Spleen (tissue), 11 donors: ENCODE data around the gene ERBB2. TPM values are rescaled to one million over a fixed set of nuclear protein-coding genes. Genes with fewer than 3 reads are reported as not detected.

Experiments used
- DNase-seq: peaks from one replicate; pipeline ENCODE4 v3.0.0-alpha.2; 2020
- H3K27ac ChIP-seq, 8 donors: fragments of 200-600 bp; sonication (generic) in 7 of 8; 1 replicate in 4 of 8; 2 replicates in 4 of 8; pipeline versions ENCODE4 v1.5.0 to v1.8.0; 2016 to 2021; ENCODE audit warnings: inconsistent platforms in 4 of 8, mild to moderate bottlenecking in 4 of 8, moderate library complexity in 1 of 8
- H3K27me3 ChIP-seq, 7 donors: fragments of 200-600 bp; sonication (generic) in 6 of 7; replicated peaks in 1 of 7; 1 replicate in 4 of 7; 2 replicates in 3 of 7; pipeline versions ENCODE4 v1.5.0 to v1.8.0; 2016 to 2021; ENCODE audit warnings: inconsistent platforms in 3 of 7, mild to moderate bottlenecking in 1 of 7
- H3K36me3 ChIP-seq, 6 donors: fragments of 200-600 bp; sonication (generic) in 5 of 6; 1 replicate in 4 of 6; 2 replicates in 2 of 6; pipeline versions ENCODE4 v1.5.0 to v1.8.0; 2016 to 2021; ENCODE audit warnings: inconsistent platforms in 2 of 6
- H3K4me1 ChIP-seq, 6 donors: fragments of 200-600 bp; sonication (generic) in 5 of 6; 1 replicate in 3 of 6; 2 replicates in 3 of 6; pipeline versions ENCODE4 v1.5.0 to v1.8.0; 2016 to 2021; ENCODE audit warnings: inconsistent platforms in 3 of 6
- H3K4me3 ChIP-seq, 8 donors: fragments of 200-600 bp; sonication (generic) in 7 of 8; 1 replicate in 4 of 8; 2 replicates in 4 of 8; pipeline versions ENCODE4 v1.5.0 to v1.8.0; 2016 to 2021; ENCODE audit warnings: inconsistent platforms in 4 of 8, mild to moderate bottlenecking in 4 of 8, moderate library complexity in 2 of 8
- H3K9me3 ChIP-seq, 8 donors: fragments of 200-600 bp; sonication (generic) in 7 of 8; 1 replicate in 4 of 8; 2 replicates in 4 of 8; pipeline versions ENCODE4 v1.5.0 to v1.8.0; 2016 to 2021; ENCODE audit warnings: inconsistent platforms in 4 of 8
- CTCF ChIP-seq, 11 experiments: fragments of 200-600 bp in 7 of 11; fragments of 450-650 bp in 4 of 11; sonication (generic) in 4 of 11; IDR thresholded peaks in 8 of 11; conservative IDR thresholded peaks in 3 of 11; 1 replicate in 7 of 11; 2 replicates in 4 of 11; pipeline versions ENCODE4 v1.4.0 to v1.8.0; 2016 to 2021; ENCODE audit warnings: antibody characterized with exemption in 11 of 11, inconsistent platforms in 4 of 11, mild to moderate bottlenecking in 1 of 11
- POLR2A ChIP-seq, 3 donors: fragments of 450-650 bp; IDR thresholded peaks; one replicate each; pipeline ENCODE4 v1.5.1; 2017; ENCODE audit warnings: antibody characterized with exemption in 3 of 3, mild to moderate bottlenecking in 1 of 3
- POLR2AphosphoS5 ChIP-seq, 3 donors: sonication (generic); formaldehyde crosslinking; IDR thresholded peaks; one replicate each; pipeline ENCODE4 v1.5.1; 2017; ENCODE audit warnings: antibody characterized with exemption in 3 of 3
- WGBS, 5 donors: extraction: QIAGEN DNeasy Blood & Tissue Kit in 3 of 5; methylation state at CpG; one replicate each; pipeline versions ENCODE4 v1.1.5 to v1.1.7; 2013 to 2018; 5-methylcytosine and 5-hydroxymethylcytosine counted together
- intact Hi-C: fragments of 100-400 bp; cut with DNase I; formaldehyde crosslinking; loops from one replicate; pipeline ENCODE4 v1.15.0; 2023; ENCODE audit warnings: low total_unique reads
- polyA plus RNA-seq, 3 donors: library from polyadenylated mRNA; stranded (reverse); fragments of 200-250 nt; gene quantifications; one replicate each; pipeline ENCODE4 v1.2.1, GENCODE V29; 2013
- total RNA-seq, 7 donors: library from RNA; depleted of rRNA in 3 of 7; stranded (reverse); fragments of >200 nt in 3 of 7; fragmentation: NEBNext Ultra II Directional in 4 of 7; extraction: Animal tissue kit (Norgen Biotek cat#: 25700) in 4 of 7; gene quantifications; one replicate each; pipeline versions ENCODE4 v1.1.0 to v1.2.1, GENCODE V29; 2016 to 2021
- donor health status: healthy with polysubstance abuse.
- donor health status: DM: no; HTN: no; CAD: no; lungs with moderate emphysema.
- donor health status: DM: no; HTN: no; CAD: no.
- donor health status: Bipolar disorder and iron deficiency.
- donor health status: healthy.
- donor health status: DM: no; HTN: no; CAD: no.
- donor health status: DM: yes; HTN: yes; CAD: no.

ERBB2 gene
- total and polyA plus RNA-seq, 10 donors: 3.4 to 15.9 (median 10.2) TPM

DNA sequence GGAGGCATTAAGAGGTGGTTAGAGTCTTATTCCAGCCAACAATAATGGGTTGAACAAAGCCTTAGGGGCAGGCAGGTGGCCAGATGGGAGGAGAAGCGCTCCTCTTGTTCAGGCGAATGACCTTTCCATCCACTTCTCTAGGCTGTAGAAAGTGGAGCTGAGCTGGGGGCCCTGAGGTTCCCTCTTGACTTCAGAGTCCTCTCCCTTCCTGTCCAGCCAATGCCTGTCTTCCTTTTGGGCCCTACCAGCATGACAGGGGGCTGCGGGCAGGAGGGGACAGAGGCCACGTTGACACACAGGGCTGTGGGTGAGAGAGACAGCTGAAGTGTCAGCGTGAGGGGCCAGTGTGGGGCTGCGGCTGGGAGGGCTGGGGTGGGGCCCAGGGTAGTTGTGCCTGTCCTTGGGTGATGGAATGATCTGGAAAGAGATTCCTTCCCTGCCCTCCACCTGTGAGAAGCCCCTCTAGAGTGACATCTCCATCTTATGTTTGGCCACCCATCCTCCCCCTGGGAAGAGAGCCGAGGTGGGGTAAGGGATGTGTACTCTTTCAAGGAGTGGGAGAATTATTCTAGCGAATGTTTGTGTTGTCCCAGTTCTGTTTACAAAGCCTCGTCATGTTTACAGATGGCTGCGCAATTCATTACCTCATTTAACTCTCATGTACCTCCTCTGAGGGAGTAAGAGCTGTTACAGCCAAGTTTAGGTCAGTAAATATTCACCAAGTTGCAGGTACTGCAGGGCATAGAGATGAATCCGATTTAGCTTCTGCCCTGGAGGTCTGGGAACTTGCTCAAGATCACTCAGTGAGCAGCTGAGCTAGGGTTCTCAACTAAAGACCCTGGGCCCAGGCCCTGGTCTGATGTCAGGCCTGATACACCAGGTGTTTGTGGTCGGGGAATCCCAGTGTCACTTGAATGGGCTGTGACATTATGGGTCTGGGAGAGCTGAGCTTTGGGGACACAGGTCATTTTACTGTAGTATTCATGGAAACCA is 3.3 kb downstream of the ERBB2 start:
- TF ChIP-seq POLR2A (IDR thresholded peaks at IDR 0.05): no peak
- intact Hi-C loops: no loop called here
- Histone ChIP-seq H3K4me3 (no peak overlapping the region), H3K27me3 (peaks cover 0 to 40% (median 24%) of the 10 kb centered on the region in 7 donors), H3K27ac (no peak overlapping the region), H3K36me3 (peaks cover 0 to 7% (median 0%) of the 10 kb centered on the region in 6 donors), H3K9me3 (no peaks in the 10 kb centered on the region), H3K4me1 (peaks cover 0 to 32% (median 8%) of the 10 kb centered on the region in 6 donors)
- WGBS, 5 donors: 73 to 85% (median 79%) methylated on average over 12 of the region's 12 CpGs
- DNase-seq: no peak

DNA sequence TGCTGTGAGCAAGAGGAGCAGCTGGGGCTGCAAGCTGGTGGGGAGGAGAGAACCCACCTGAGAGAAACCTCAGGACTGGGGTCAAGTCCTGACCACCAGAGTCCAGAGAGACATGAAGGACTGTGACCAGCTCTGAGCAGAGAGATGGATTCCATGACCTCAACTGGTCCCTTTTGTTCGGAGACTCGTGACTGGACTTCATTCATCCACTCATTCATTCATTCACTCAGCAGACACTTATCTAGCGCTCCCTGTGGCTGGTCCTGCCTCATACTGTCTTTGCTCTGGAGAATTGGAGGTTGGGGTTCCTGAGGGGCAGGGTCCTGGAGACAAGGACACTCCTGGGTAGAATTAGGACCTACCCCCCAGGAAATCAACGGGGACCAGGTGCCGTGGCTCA is 4.0 kb downstream of the ERBB2 start:
- Histone ChIP-seq H3K9me3 (no peaks in the 10 kb centered on the region), H3K27me3 (peaks cover 0 to 34% (median 24%) of the 10 kb centered on the region in 7 donors), H3K4me1 (peaks cover 0 to 32% (median 8%) of the 10 kb centered on the region in 6 donors), H3K36me3 (peaks cover 0 to 15% (median 0%) of the 10 kb centered on the region in 6 donors), H3K27ac (no peak overlapping the region), H3K4me3 (no peak overlapping the region)
- DNase-seq: no peak
- 74 to 96% (median 88%) methylated on average over 5 of the region's 5 CpGs for WGBS, 5 donors
- TF ChIP-seq CTCF (IDR thresholded peaks at IDR 0.05 in 8 of 11, conservative IDR thresholded peaks at IDR 0.05 in 3 of 11): no peak
- intact Hi-C loops: no loop called here

- no peak for TF ChIP-seq CTCF (IDR thresholded peaks at IDR 0.05 in 8 of 11, conservative IDR thresholded peaks at IDR 0.05 in 3 of 11)
- no peak for TF ChIP-seq POLR2A (IDR thresholded peaks at IDR 0.05)
- TF ChIP-seq POLR2AphosphoS5 (IDR thresholded peaks at IDR 0.05): no peak
- 81 to 85% (median 83%) methylated on average over 11 of the region's 11 CpGs for WGBS, 5 donors
- no peak overlapping the region for H3K4me3 ChIP-seq
- H3K27me3 ChIP-seq: peaks cover 0 to 23% (median 14%) of the 10 kb centered on the region in 7 donors
- H3K27ac ChIP-seq: no peak overlapping the region
- H3K36me3 ChIP-seq: peaks cover 0 to 25% (median 0%) of the 10 kb centered on the region in 6 donors
- intact Hi-C loops: no loop called here
- no peaks in the 10 kb centered on the region for H3K9me3 ChIP-seq
- DNase-seq: no peak
- H3K4me1 ChIP-seq: peaks cover 0 to 22% (median 5%) of the 10 kb centered on the region in 6 donors
Observed at GRCh38 chr17:39704821-39705551, 5.1 kb downstream of the ERBB2 start.

DNA sequence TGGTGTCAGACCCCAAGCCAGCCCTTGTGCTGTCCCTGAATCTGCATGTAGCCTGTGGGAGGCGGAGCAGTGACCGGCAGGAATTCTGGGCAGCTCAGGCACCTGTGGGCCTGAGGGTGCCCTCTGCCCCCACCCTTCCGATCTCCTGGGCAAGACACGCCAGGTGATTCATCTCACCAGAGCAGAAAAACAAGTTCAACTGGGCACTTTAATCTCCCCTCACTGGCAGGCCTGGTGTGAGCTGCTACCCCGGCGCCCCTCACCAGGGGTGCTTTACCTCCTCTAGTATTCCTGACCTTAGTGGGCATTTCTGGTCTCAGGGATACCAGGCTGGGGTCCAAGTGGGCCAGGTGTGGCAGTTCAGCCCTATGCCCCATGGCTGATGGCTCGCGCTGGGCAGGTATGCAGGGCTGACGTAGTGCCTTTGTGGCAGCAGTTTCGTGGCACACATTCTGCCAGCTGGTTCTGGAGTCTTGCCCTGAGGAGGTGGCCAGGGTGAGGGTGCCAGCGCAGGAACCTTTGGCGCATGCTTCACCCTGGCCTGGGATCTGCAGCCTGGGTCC is 6.0 kb downstream of the ERBB2 start:
- peaks cover 0 to 14% (median 5%) of the 10 kb centered on the region in 7 donors for H3K27me3 ChIP-seq
- DNase-seq: no peak
- TF ChIP-seq POLR2AphosphoS5 (IDR thresholded peaks at IDR 0.05): no peak
- no peak for TF ChIP-seq CTCF (IDR thresholded peaks at IDR 0.05 in 8 of 11, conservative IDR thresholded peaks at IDR 0.05 in 3 of 11)
- TF ChIP-seq POLR2A (IDR thresholded peaks at IDR 0.05): no peak
- H3K36me3 ChIP-seq: peaks cover 0 to 30% (median 0%) of the 10 kb centered on the region in 6 donors
- intact Hi-C loops: no loop called here
- no peak overlapping the region for H3K4me3 ChIP-seq
- peaks cover 0 to 15% (median 0%) of the 10 kb centered on the region in 6 donors for H3K4me1 ChIP-seq
- WGBS, 5 donors: 91 to 97% (median 94%) methylated on average over 4 to 12 of the region's 12 CpGs
- no peaks in the 10 kb centered on the region for H3K9me3 ChIP-seq
- no peak overlapping the region for H3K27ac ChIP-seq
